ENCODE results near the gene OSBPL3. TPM values are rescaled to one million over a fixed set of nuclear protein-coding genes. Genes with fewer than 3 reads are reported as not detected.

OSBPL3 gene
- polyA plus RNA-seq, 1 donor (not counting 4 experiments of a cell fraction or from before 2014, with no cell fraction given): 34.0 TPM

- H3K27ac ChIP-seq (ENCODE audit: control insufficient read depth, insufficient read depth, low read length): peak overlapping the region; percentile 47
- H3K27me3 ChIP-seq (ENCODE audit: control insufficient read depth, extremely low read depth, insufficient read depth, low read length): no peaks in the 10 kb centered on the region
- dilution Hi-C loops (cut with MboI; ENCODE audit: extremely low pct_ligation_motif_present, low sequenced_read_pairs): no loop called here
- H4K20me1 ChIP-seq (ENCODE audit: control insufficient read depth, extremely low read depth, insufficient read depth, low read length): no peaks in the 10 kb centered on the region
- H3K36me3 ChIP-seq (ENCODE audit: control insufficient read depth in 2 of 2, extremely low read depth in 1 of 2, insufficient read depth in 2 of 2, low read length in 2 of 2): peaks cover 0 to 11% of the 10 kb centered on the region in 2 experiments
- peaks cover 74% of the 10 kb centered on the region for H3K4me1 ChIP-seq (ENCODE audit: control insufficient read depth, extremely low read depth, insufficient read depth, low read length)
- no peaks in the 10 kb centered on the region for H3K9me3 ChIP-seq (ENCODE audit: control insufficient read depth, low read depth, low read length)
- FAIRE-seq: no peak
- DNase-seq (ENCODE audit: low read depth, low spot score): no peak
- TF ChIP-seq EZH2 (IDR thresholded peaks at IDR 0.05; ENCODE audit: low read length): no peak
- TF ChIP-seq CTCF (optimal IDR thresholded peaks at IDR 0.05 in 1 of 3, IDR thresholded peaks at IDR 0.05 in 1 of 3, conservative IDR thresholded peaks at IDR 0.05 in 1 of 3; ENCODE audit: extremely low read depth in 1 of 3, insufficient read depth in 2 of 3, low read length in 3 of 3): no peak
- no peak overlapping the region for H3K9ac ChIP-seq (ENCODE audit: control insufficient read depth, extremely low read depth, insufficient read depth, low read length)
- no peaks in the 10 kb centered on the region for H3K9me1 ChIP-seq (ENCODE audit: control insufficient read depth, extremely low read depth, insufficient read depth, low read length)
- H3K4me2 ChIP-seq (ENCODE audit: control insufficient read depth, extremely low read depth, insufficient read depth, low read depth, low read length): peak overlapping the region; percentile 22
- no peaks in the 10 kb centered on the region for H3K79me2 ChIP-seq (ENCODE audit: control insufficient read depth, insufficient read depth, low read length)
- H3K4me3 ChIP-seq (ENCODE audit: control insufficient read depth in 2 of 3, extremely low read depth in 1 of 3, insufficient read depth in 2 of 3, low read depth in 1 of 3, low read length in 3 of 3): no peak overlapping the region
- H2AFZ ChIP-seq (ENCODE audit: control insufficient read depth, low read length): no peak overlapping the region
Measured at GRCh38 chr7:24830440-24831050, 149.4 kb downstream of the OSBPL3 start.

GRCh38 chr7:24829787-24830186 lies 150.2 kb downstream of the OSBPL3 start:
- Histone ChIP-seq H3K9me1 (ENCODE audit: control insufficient read depth, extremely low read depth, insufficient read depth, low read length) (no peaks in the 10 kb centered on the region), H4K20me1 (ENCODE audit: control insufficient read depth, extremely low read depth, insufficient read depth, low read length) (no peaks in the 10 kb centered on the region), H3K4me2 (ENCODE audit: control insufficient read depth, extremely low read depth, insufficient read depth, low read depth, low read length) (peak overlapping the region; percentile 22), H3K27me3 (ENCODE audit: control insufficient read depth, extremely low read depth, insufficient read depth, low read length) (no peaks in the 10 kb centered on the region), H3K9me3 (ENCODE audit: control insufficient read depth, low read depth, low read length) (no peaks in the 10 kb centered on the region), H3K36me3 (ENCODE audit: control insufficient read depth in 2 of 2, extremely low read depth in 1 of 2, insufficient read depth in 2 of 2, low read length in 2 of 2) (peaks cover 0 to 14% of the 10 kb centered on the region in 2 experiments), H3K4me3 (ENCODE audit: control insufficient read depth in 2 of 3, extremely low read depth in 1 of 3, insufficient read depth in 2 of 3, low read depth in 1 of 3, low read length in 3 of 3) (no peak overlapping the region), H3K79me2 (ENCODE audit: control insufficient read depth, insufficient read depth, low read length) (no peaks in the 10 kb centered on the region), H3K27ac (ENCODE audit: control insufficient read depth, insufficient read depth, low read length) (peak overlapping the region; percentile 47), H3K9ac (ENCODE audit: control insufficient read depth, extremely low read depth, insufficient read depth, low read length) (peak overlapping the region; percentile 3), H3K4me1 (ENCODE audit: control insufficient read depth, extremely low read depth, insufficient read depth, low read length) (peaks cover 82% of the 10 kb centered on the region), H2AFZ (ENCODE audit: control insufficient read depth, low read length) (no peak overlapping the region)
- no peak for DNase-seq (ENCODE audit: low read depth, low spot score)
- peak; percentile 100 for FAIRE-seq
- dilution Hi-C loops (cut with MboI; ENCODE audit: extremely low pct_ligation_motif_present, low sequenced_read_pairs): no loop called here
- no peak for TF ChIP-seq CTCF (optimal IDR thresholded peaks at IDR 0.05 in 1 of 3, IDR thresholded peaks at IDR 0.05 in 1 of 3, conservative IDR thresholded peaks at IDR 0.05 in 1 of 3; ENCODE audit: extremely low read depth in 1 of 3, insufficient read depth in 2 of 3, low read length in 3 of 3)
- no peak for TF ChIP-seq EZH2 (IDR thresholded peaks at IDR 0.05; ENCODE audit: low read length)
